AML-193 (cell line): Measurements from ENCODE around the gene CHST15.
"Not testable (repeated sequence)": the region's sequence is repeated elsewhere in the genome, so short reads cannot be mapped to it uniquely, and the experiment has no call there.

Experiments used
- DNase-seq, 2 experiments: peaks; one replicate each; lab custom pipeline; 2025; lab: John Stamatoyannopoulos, UW

Gene CHST15

DNA sequence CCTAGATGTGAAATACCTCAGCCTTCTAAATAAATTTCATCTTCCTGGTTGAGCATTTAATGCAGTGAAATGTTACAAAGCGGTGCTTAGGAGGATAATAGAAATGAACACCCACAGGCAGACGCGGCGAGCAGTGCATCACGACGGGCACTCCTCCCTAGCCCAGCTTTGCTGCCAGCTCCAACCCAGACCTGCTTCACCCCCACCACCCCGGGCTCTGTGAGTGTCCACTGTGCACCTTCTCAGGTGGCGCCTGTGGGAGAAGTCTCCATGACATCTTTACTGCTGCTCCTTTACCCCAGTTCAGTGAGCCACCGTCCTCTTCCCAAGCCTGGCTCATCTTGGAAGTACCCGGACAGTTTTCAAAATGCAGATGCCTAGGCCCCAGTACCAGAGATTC is 5.2 kb upstream of the CHST15 start:
- no peak for DNase-seq

DNA sequence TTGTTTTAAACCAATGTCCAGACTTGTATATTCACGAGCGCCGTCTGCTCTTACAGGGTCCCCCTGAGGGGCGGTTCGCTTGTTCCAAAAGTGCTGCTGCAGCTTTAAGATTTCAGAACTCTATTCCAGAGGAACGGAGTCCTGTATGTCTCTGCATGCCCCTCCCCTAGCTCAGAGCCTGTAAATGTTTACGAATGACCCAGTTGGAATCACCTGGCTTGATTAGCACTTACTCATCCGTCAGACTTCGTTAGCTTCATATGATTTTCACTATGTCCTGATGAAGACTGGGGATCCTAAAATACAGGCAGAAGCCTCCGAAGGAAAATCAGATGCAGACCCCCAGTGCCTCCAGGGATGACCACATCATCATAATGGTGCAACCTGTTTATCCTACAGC is 4.5 kb upstream of the CHST15 start:
- no peak for DNase-seq

- DNase-seq = no peak
These were observed 3.1 kb upstream of the CHST15 start for GRCh38 chr10:124096494-124096893.

DNA sequence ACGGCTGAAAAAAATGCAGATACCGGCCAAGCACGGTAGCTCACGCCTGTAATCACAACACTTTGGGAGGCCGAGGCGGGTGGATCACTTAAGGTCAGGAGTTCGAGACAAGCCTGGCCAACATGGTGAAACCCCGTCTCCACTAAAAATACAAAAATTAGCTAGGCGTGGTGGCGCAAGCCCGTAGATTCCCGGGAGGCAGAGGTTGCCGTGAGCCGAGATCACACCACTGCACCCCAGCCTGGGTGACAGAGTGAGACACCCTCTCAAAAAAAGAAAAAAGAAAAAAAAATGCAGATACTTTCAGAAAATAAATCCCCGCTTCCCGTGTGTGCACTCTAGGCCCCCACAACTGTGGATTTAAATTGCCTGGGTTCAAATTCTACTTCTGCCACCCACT is 2.4 kb upstream of the CHST15 start:
- not testable (repeated sequence) for DNase-seq

GRCh38 chr10:124095096-124095495 is 1.7 kb upstream of the CHST15 start:
- DNase-seq = no peak

- no peak for DNase-seq
These were observed 1.0 kb upstream of the CHST15 start for GRCh38 chr10:124094419-124094785.

GRCh38 chr10:124093774-124094418 is 498 bp upstream of the CHST15 start:
- not testable (repeated sequence) for DNase-seq

- DNase-seq = no peak
These were observed 1.0 kb downstream of the CHST15 start for GRCh38 chr10:124092250-124092859.

- no peak for DNase-seq
These were observed 1.6 kb downstream of the CHST15 start for GRCh38 chr10:124091646-124092249.

DNA sequence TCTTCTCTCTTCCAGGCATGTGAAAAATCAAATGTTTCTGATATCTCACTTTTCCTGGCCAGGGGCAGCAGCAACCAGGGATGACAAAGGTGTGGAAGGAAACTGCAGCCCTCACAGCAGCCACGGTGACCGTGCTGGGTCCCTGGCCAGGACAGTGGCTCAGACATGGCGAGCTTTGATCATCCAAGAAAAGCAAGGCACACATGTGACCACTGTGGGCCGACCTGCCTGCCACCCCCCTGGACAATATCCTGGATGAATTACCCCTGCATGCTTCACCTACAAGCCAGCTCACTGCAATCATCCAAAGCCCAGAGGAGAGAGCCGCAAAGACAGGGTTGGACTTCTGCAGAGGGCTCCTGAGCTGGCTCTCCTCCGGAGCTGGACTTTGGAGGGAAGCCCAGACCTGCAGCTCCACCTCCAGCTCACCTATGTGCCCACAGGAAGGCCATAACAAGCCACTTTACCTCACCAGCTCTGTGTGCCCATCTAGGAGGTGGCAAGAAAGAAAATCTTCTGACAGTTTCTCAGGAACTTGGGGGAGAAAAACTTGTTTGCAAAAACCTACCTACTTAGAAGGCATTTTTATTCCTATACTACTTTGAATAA is 2.7 kb downstream of the CHST15 start:
- DNase-seq = no peak

GRCh38 chr10:124089859-124090258 is 3.5 kb downstream of the CHST15 start:
- no peak for DNase-seq

DNA sequence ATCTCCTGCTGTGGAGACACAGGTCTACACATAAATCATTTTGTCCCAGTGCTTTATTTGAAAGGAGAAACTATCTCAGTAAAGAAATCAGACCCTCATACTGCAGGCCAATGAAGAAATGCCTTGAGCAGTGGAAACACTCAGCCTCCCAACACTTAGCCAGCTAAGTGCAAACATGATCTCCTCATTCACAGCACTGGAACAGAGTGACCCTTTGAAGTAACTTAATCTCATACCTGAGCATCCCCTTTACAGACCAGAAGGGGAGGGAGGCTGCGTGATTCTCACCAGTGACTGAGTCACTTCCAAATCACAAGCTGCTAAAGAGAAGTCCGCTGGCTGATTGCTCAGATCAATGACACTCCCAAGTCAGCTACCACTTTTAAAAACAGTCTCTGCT is 4.5 kb downstream of the CHST15 start:
- no peak for DNase-seq

DNA sequence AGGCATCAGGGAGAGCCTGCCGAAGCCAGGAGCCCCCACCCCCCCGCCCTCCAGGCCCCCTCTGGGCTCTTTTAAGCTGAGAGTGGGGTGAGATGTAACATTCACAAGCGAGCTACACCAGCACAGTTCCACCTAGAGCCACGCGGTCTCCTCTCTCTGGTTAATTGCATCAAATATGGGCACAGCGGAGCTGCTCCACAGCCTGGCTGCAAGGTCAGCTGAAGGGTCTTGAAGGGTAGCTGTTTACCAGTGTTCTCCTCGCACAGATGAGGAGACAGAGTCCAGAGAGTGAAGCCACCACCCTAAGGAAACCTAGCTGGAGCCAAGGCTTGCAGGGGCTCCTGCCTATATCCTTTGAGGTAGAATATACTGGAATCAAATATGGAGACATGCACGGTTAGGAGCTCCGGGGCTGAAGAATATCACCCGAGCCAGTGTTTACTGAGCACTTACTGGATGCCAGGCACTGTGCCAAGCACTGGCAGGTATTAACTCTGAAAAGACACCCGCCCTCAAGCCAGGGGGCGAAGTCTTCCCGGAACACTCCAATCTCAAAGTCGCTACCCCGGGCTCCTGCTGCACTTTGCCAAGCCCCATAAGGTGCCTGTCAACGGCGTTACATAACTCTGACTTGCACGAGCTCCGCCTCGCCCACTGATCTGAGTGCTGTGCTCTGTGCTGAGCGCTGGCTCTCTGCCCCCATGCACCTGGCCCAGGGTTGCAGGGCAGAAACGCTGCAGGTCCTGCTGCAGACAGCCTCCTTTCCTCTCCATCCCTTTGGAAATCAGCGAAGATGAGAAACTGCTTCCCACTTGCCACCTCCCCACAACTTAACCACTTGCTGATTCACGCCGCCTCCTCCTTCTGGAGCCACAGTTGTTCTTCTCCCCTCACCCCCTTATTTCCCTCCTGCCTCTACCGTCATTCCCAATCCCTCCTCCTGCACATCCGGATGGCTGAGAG is 5.4 kb downstream of the CHST15 start:
- DNase-seq = no peak

DNA sequence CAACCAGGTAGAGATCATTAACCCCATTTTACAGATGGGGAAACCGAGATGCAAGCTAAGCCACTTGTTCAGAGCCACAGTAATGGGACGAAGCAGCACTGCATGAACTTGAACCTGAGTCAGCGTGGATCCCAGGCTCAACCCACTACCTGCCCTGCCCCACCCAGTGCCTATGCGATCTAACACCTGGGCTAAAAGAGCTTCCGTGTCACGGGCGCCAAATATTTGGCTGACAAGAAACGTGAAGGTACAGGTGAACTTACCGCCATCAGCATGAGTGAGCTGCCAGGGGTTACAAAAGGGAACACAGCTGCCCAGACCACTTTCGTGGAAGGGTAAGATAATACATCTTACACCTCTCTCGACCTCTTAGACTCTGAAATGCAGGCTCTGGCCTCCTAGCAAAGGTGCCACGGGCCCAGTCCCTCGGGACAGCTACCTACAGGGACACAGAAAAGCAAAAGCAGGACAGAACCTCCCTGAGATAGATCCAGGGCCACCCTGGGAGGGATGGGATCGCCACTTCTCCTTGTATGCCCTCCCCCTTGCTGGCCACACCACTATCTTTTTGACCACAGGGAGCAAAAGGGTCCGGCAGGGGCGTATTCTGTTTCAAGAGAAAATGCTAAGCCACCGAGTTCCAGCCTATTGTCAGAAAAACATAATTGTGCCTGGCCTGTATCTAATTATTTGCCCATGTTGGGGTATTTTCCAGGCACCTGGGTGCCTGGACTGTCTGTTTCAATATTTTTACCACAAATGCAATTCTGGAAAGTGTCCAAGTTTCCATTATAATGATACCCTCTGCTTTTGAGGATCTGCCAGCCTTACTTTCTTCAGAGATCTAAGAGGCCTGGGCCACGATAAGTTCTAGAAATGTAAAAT is 6.4 kb downstream of the CHST15 start:
- DNase-seq = no peak

- no peak for DNase-seq
These were observed 7.2 kb downstream of the CHST15 start for GRCh38 chr10:124086097-124086710.

DNA sequence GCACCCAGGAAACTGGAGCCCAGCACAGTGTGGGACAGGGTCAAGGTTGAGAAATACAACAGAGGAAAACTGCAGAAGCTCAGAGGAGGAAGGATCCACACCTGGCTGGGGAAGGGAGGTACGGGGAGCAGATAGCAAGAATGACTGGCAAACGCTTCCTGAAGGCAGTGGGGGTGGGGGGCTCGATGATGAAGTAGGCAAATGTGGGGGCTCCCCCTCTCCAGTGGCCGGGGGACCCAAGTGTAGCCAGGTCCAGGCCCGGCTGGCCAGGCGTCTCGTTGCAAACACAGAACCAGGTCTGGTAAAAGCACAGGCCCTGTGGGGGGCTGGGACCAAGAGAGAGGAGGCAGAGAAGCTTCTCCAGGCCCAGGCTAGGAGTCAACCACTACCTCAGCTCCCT is 7.7 kb downstream of the CHST15 start:
- no peak for DNase-seq

DNA sequence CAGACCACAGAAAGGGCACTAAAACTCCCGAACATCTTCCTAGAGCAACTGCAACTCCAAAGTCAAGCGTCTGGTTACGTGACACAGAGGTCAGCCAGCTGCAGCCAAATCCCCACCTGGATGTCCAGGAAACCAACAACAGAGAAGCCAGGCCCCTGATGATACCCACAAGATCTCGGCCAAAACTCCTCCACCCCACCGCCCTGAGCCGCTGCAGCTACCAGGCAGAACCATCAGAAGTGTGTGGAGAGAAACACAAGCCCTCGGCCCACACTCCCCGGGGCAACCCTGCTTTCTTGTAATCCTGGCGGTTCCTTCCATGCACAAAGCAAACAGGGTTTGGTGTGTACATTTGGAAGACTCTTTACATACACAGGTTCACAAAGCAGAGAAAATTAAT is 8.7 kb downstream of the CHST15 start:
- no peak for DNase-seq

DNA sequence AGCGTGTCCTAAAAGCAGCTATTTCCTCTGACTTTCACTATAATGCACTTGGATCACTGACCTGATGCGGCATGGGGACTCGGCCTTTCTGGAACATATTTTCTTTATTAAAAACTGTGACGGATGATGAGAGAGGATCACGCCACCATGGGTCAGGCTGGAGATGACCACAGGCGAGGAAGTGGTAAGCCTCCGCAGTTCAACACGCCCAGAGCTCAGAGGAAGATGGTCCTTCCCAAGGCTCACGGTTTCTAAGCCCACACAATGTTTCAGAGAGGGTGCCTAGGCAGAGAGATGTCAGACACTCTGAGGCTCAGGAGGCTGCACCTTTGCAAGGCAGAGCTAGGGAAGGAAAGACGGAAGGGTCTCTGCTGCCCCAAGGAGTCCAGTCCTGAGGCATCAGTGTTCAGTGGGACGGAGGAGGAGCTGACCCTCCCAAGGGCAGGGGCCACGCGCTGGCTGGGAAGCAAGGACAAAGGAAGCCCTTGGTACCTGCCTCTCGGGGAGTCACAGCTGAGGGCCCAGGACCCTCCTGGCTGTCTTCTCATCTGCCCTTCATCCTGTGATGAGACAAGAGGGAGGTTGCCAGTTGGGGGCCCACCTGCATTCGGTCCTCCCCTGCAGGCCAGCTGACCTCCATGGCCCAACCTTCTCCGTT is 9.5 kb downstream of the CHST15 start:
- DNase-seq = no peak

DNA sequence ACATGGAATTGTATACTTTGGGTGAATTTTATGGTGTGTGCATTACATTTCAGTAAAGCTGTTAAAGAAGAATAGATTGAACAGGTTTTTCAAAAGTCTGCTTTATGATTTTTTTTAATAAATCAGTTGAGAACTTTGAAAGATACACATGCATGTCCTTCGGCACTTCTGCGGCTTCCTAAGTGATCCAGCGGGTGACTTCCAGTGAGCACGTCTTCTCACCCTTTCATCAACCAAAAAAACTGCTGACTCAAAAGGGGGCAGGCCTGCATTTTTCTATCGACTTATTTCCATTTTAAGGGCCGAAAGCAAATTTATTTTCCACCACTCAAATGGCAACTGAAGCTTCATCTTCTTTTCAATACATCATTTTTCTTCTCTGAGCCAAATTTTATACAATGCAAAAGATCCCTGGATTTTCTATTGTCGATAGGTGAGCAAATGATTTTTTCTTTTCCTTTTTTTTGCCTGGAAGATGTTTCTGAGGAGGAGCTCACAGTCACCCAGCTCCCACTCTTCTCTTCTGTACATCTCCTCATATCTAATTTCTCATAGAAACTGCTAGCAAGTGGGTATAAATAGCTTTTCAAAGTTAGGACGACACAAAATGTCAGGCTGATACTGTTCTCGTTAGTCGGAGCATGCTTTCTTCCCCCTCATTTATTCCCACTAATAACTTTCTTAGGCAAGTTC is 10.2 kb downstream of the CHST15 start:
- no peak for DNase-seq

- DNase-seq = no peak
These were observed 10.8 kb downstream of the CHST15 start for GRCh38 chr10:124082555-124082954.
